Mammary epithelial cell (primary cell): ENCODE data around the gene ZBTB8A.

Source experiments
- CTCF ChIP-seq, 2 donors: IDR thresholded peaks in 1 of 2; conservative IDR thresholded peaks in 1 of 2; 2 replicates each; pipeline ENCODE4 v1.5.1; 2011 to 2012; ENCODE audit warnings: inconsistent platforms in 2 of 2, low read length in 2 of 2, mild to moderate bottlenecking in 2 of 2, control low read depth in 1 of 2, low read depth in 1 of 2; ENCODE audit not compliant: insufficient read depth in 1 of 2; ENCODE audit errors: extremely low read depth in 1 of 2
- EZH2 ChIP-seq: IDR thresholded peaks from 2 replicates; pipeline ENCODE4 v1.6.1; 2012; ENCODE audit warnings: low read length, inconsistent platforms, borderline replicate concordance

- TF ChIP-seq CTCF (conservative IDR thresholded peaks at IDR 0.05 in 1 of 2, IDR thresholded peaks at IDR 0.05 in 1 of 2; ENCODE audit: extremely low read depth in 1 of 2, insufficient read depth in 1 of 2, low read depth in 1 of 2, low read length in 2 of 2) (peak in 1 of 2 donors; percentile 42), EZH2 (no peak)
These were observed 73.1 kb downstream of the ZBTB8A start for GRCh38 chr1:32612189-32612881.
